GM12892 (cell line): ENCODE measurements around the gene EFNA3.
A peak's percentile ranks its signal among the peaks of the same experiment; 100 is the strongest.

Source experiments
- DNase-seq: peaks from one replicate; pipeline ENCODE4 v3.0.0; 2011; ENCODE audit not compliant: insufficient read length
- FAIRE-seq: peaks from 2 replicates; lab custom pipeline; 2011; peaks lifted over from hg19 to GRCh38; lab: Jason Lieb, UNC
- POLR2A ChIP-seq: IDR thresholded peaks from 2 replicates; pipeline ENCODE4 v1.6.1; 2011; ENCODE audit warnings: low read depth, low read length, control low read depth
- POLR2AphosphoS5 ChIP-seq: IDR thresholded peaks from 2 replicates; pipeline ENCODE4 v1.6.1; 2011; ENCODE audit warnings: low read depth, low read length, control low read depth
- TAF1 ChIP-seq: IDR thresholded peaks from 2 replicates; pipeline ENCODE4 v1.6.1; 2011; ENCODE audit warnings: low read depth, mild to moderate bottlenecking, control low read depth, low read length, borderline replicate concordance

EFNA3 gene

DNA sequence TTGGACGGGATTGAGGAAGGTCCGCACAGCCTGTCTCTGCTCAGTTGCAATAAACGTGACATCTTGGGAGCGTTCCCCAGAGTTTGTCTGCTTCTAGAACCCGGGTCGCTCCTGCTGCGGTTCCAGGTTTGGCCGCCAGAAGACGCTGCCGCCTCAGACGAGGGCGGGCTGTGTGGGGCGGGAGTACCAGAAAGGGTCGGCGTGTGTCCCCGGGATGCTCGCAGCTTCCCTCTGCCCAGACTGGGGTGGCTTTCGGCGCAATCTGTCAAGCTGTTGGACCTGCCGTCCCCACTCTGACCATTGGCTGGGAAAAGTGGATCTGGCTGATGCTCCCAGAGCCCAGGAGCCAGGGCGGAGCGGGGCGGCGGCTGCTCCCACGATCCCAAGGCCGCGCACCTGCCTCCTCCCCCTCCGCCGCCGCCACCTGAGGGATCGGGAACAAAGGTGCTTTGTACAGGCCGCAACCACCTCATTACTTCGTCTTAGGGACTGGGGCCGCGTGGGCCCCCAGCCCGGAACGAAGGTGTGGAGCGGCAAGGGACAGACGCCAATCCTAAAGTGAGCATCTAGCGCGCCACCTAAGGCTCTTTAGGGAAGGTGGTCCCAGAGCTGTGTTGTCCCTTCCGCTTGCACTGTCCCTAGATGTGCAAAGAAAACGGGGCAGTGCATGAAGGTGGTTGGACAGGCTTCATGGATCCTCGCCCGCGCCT lies 15.8 kb upstream of the EFNA3 start:
- FAIRE-seq (peak; percentile 92), DNase-seq (peak; percentile 75)
- TF ChIP-seq POLR2AphosphoS5, result no peak
- TF ChIP-seq TAF1, result no peak
- TF ChIP-seq POLR2A, result no peak

DNA sequence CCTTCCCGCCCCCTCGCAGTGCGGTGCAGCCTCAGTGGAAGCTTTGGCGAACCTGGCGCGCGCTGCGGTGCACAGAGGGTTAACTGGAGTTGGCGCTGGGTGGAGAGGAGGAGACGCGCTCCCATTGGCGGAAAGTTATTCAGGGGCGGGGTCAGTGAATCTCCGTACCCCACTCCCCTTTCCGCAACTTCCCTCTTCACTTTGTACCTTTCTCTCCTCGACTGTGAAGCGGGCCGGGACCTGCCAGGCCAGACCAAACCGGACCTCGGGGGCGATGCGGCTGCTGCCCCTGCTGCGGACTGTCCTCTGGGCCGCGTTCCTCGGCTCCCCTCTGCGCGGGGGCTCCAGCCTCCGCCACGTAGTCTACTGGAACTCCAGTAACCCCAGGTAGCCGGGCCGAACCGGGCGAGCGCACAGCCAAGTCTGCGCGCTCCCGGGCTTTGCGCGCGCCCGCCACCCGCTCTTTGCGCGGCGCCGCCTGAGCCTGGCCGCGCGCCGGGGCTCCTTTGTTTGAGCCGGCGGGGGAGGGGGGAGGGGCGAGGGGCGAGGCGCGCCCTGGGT lies 15.0 kb upstream of the EFNA3 start, which contains the start of gene EFNA4:
TSS of gene EFNA4 (plus strand) at position 191 of the 561 bp plus-strand sequence. CDS start at position 275, 84 bp downstream.
- TF ChIP-seq POLR2AphosphoS5, result peak; percentile 42; the same call in 1 of the 2 replicates
- peak; percentile 69; the same call in 1 of the 2 replicates for TF ChIP-seq POLR2A
- TF ChIP-seq TAF1, result no peak
- FAIRE-seq, result peak; percentile 98
- peak; percentile 89 for DNase-seq

DNA sequence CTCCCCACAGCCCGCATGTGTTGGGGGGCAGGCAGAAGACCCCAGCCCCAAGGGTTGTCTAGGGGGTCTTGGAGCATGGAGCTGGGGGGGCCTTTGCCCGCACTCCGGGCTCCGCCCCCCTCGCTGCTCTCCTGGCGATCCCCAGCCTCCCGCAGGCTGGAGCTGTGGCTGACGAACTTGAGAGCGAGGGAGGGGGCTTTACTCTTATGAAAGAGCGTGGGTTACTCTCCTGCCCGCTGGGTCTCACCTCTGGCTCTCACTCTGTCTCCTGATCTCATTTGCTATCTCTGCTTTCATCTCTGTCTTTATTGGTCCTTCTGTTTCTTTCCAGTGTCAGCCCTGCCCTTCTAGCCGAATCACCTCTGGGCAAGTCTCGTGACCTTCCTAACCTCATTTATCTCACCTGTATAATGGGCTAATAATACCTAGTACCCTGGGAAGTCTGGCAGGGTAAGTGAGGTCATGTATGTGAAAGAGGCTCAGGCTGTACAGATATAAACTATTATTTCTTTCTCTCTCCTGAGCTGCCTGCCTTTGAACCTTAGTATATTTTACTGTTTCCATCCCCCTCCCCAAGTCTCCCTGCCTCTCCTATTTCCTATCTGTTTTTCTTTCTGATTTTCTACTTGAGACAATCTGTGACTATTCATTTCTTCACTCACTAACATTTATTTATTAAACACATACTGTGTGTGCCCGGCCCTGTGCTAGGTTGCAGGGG lies 14.4 kb upstream of the EFNA3 start:
- TF ChIP-seq POLR2AphosphoS5, result no peak
- no peak for TF ChIP-seq POLR2A
- no peak for TF ChIP-seq TAF1
- no peak for FAIRE-seq
- no peak for DNase-seq

DNA sequence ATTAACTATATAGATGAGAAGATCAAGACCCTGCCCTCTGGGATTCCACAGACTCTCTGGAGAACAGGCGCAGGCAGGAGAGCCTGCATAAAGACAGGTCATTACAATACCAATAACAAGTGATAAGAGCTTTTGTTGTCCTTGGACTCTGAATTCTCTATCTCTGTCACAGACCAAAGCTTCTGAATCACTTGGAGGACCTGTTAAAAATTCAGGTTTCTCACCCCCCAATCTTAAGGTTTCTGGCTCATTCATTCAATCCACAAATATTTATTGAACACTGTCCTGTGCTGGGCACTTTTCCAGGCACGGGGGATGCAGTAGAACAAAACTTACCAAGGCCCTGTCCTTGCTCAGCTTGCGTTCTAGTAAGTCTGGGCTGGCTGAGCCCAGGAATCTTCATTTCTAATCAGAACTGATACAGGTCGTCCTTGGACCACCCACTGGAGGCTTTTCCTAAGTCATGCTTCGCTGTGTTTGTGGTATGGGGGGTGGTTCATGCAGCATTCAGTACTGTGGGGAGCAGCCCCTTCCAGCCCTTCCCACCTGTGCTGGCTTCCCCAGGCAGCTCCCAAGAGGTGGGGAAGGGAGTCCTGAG lies 13.7 kb upstream of the EFNA3 start:
- no peak for FAIRE-seq
- DNase-seq, result no peak
- TF ChIP-seq POLR2AphosphoS5 (no peak), POLR2A (no peak), TAF1 (no peak)

DNA sequence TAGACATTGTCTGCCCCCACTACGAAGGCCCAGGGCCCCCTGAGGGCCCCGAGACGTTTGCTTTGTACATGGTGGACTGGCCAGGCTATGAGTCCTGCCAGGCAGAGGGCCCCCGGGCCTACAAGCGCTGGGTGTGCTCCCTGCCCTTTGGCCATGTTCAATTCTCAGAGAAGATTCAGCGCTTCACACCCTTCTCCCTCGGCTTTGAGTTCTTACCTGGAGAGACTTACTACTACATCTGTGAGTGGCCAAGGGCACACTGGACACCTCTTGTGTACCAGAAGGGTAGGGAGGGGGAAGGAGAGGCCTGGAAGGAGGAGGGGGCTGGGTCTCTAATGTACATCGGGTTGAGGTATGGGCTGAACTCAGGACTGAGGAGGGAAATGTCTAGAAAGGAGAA lies 11.9 kb upstream of the EFNA3 start:
- TF ChIP-seq POLR2A (no peak), TAF1 (no peak), POLR2AphosphoS5 (no peak)
- no peak for DNase-seq
- FAIRE-seq, result no peak

DNA sequence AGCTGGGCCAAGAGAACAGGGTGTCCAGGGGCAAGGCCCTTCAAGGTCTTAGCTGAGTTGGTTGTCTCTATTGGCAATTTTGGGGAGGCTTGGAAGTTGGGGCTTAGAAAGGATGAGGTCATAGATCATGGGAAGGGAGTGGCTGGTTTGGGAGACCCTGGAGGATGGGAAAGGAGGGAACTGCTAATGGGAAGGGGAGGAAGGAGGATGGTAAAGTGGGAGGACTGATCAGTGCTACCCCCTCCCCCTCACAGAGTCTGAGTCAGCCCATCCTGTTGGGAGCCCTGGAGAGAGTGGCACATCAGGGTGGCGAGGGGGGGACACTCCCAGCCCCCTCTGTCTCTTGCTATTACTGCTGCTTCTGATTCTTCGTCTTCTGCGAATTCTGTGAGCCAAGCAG lies 10.0 kb upstream of the EFNA3 start:
- DNase-seq (no peak), FAIRE-seq (no peak)
- no peak for TF ChIP-seq POLR2A
- no peak for TF ChIP-seq TAF1
- TF ChIP-seq POLR2AphosphoS5, result no peak

DNA sequence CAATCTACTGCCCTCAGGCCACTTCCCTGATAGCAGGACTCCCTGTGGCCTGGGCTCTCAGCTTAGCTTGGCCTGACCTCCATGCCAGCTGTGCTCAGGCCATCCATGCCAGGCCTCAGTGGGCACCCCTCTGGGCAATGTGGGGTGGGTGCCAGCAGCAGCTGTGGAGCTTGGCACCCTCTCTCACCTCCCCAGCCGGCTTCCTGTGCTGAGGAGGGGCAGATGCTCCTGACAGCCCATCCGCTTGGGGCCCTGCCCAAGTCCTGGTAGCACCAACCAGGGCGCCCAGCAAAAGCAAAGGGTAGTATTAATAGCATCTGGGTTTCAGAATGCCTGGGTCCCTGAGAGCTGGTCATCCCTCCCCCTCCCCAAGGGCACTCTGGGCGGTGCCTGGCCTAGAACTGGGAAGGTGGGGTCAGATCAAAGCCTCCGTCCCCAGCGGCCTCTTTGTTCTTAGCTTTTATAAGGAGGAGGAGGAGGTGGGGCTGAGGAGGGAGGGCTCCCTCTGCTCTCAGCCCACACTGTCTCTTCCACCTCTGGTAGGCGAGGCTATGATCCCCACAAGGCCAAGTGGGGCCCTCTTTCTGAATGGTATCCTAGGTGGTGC lies 9.0 kb upstream of the EFNA3 start:
- no peak for TF ChIP-seq POLR2A
- TF ChIP-seq POLR2AphosphoS5, result no peak
- no peak for TF ChIP-seq TAF1
- FAIRE-seq (no peak), DNase-seq (no peak)

DNA sequence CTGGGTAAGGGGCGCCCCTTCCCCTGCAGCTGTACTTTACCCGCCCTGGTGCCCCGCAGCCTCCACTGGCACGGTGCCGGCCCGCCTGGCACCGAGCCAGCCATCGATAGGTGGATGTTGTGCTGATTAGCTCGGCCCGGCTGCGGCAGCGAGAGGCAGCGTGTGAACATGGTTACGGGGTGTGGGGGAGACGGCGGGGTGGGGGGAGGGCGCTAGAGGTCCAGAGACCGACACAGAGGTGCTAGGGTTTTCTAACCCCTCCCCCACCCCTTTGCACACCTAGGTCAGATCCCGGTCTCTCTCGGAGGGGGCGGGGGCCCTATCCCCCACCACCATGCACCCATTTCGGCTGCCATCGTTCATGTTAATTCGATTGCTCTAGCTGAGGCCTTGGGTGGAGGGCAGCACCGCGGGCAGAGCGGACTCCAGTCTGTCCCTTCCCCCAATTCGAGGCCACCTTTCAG lies 8.4 kb upstream of the EFNA3 start:
- DNase-seq (no peak), FAIRE-seq (no peak)
- no peak for TF ChIP-seq TAF1
- TF ChIP-seq POLR2AphosphoS5, result no peak
- no peak for TF ChIP-seq POLR2A

DNA sequence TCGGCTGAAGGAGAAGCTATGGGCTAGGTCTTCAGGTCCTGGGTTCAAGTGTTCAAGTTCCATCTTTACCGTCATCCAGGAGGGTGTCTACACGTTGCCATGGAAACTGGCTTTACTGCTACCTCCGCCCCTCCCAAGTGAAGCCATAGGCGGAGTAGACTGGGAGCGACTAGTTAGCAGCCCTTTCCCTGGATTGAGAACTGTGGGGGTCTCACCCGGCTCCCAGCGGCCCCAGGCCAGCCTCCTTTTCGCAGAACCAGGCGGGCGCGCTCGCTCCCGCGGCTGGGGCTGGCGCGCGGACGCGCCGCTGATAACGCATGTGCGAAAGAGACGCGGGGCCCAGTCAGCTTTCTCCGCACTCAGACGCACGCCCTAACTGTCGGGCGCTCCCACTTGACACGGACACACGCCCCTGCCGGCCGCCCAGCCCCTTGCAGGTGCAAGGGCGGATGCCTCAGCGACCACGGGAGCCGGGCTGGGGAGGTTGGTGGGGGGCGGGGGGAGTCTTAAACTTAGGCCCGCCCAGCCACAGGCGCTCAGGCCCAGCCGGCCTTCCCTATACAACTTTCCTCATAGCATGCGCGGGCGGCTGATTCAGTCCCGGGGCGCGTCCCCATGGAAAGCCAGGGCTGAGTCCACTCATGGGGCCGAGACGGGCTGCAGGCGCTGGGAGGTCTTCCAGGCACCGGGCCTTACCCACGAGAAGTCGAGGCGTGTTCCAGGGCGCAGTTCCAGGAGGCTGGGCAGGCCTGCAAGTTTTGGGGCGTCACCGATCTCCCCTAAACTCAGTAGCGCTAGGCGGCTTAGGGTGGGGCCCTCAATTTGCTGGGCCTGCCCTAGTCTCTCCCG lies 7.7 kb upstream of the EFNA3 start:
- TF ChIP-seq POLR2AphosphoS5 (no peak), POLR2A (no peak), TAF1 (no peak)
- FAIRE-seq, result peak; percentile 21
- DNase-seq, result peak; percentile 81

DNA sequence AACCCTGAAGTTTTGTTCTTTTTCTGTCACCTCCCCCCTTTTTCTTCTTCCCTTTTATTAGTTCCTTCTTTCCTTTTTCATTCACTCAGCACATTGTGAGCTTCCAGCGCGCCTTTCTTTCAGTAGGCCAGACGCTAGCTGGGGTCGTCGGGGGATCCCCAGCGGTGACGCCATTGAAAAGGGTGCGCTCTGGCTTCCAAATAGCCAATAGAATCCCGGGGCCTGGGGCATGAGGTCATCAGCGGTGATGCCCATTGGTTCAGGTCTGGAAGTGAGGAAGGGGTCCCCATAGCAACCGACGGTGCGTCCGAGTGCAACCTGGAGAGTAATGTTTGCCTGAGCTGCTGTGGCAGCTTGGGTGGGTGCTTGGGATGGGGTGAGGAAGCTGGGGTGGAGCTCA lies 6.9 kb upstream of the EFNA3 start:
- TF ChIP-seq POLR2A (no peak), POLR2AphosphoS5 (no peak), TAF1 (no peak)
- no peak for FAIRE-seq
- no peak for DNase-seq
